GM19463 (cell line): Measurements from ENCODE around the gene GPATCH3.
A peak's percentile ranks its signal among the peaks of the same experiment; 100 is the strongest.
"Not testable (repeated sequence)": the region's sequence is repeated elsewhere in the genome, so short reads cannot be mapped to it uniquely, and the experiment has no call there.

Experiments used
- ATAC-seq: cut with Tn5 transposase; IDR thresholded peaks from one replicate; pipeline ENCODE4 v1.9.1; 2021; ENCODE audit warnings: mild to moderate bottlenecking, moderate library complexity; ENCODE audit not compliant: unreplicated experiment

GPATCH3 gene

DNA sequence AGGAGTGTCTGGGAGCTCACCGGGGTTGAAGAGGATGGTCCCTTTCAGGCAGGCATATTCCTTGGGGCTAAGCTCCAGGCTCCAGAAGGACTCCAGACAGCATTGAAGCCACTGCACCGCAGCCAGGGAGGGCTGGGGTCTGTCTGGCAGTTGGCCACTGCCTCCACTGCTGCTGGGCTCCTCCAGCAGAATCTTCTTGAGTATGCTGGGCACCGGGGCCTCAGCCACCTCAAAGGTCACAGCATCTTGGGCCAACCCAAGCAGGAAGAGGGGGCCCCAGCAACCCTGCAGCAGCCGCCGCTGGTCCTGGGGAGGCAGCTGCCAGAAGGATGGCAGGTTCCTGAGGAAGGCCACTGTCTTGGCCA, 13.1 kb upstream of the GPATCH3 start:
- ATAC-seq: no peak

DNA sequence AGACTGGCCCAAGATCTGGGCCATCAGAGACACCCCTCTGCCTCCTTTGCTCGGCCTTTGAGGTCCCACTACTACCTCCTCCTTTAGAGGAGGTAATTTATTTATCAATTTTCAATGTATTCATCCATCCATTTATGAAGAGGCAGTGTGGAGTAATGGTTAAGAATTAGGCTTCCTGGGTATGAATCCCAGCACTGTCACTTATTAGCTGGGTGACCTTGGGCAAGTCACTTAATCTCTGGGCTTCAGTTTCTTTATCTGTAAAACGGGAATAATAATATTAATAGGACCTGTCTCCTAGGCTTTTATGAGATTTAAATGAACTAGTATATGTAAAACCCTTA, 11.9 kb upstream of the GPATCH3 start:
- ATAC-seq: no peak

GRCh38 chr1:26911399-26912146, 11.3 kb upstream of the GPATCH3 start:
- no peak for ATAC-seq

GRCh38 chr1:26910343-26911160, 10.3 kb upstream of the GPATCH3 start:
- no peak for ATAC-seq

DNA sequence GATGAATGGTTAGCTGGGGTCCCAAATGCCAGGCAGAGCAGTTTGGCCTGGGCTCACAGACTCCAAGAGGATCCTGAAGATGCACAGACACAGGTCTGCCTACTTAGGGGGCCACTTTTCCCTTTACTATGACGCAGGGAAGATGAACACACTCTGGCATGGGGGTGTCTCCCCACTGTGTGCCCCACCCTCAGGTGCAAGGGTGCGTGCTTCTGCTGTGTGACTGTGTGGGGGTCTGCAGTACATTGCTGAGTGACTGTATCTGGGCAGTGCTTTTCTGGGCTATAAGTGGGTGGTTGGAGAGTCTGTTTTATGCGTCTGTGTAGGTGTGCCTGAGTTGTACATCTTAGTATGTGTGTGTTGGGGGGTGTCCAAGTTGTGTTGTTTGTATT, 9.7 kb upstream of the GPATCH3 start:
- ATAC-seq: no peak

- no peak for ATAC-seq
These were observed 7.0 kb upstream of the GPATCH3 start for GRCh38 chr1:26907071-26907917.

DNA sequence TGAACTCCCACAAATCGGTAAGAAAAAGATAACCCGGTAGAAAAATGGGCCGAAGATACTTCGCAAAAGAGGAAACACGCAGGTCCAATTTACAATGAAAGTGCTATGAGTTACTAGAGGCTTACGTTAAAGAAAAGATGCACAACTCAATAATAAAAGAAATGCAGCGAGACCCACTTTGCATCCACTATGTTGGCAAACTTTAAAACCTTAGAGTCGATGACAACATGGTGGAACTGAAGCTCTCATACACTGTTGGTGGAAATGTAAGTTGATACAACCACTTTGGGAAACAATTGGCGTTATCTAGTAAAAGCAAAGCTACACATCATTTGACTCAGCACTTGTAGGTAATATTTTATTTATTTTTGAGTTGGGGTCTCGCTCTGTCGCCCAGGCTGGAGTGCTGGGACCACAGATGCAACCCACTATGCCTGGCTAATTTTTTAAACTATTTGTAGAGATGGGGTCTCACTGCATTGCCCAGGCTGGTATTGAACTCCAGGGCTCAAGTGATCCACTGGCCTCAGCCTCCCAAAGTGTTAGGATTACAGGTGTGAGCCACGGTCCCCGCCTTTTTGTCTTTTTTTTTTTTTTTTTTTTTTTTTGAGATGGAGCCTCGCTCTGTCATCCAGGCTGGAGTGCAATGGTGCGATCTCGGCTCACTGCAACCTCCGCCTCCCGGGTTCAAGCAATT, 696 bp upstream of the GPATCH3 start:
- ATAC-seq: no peak

DNA sequence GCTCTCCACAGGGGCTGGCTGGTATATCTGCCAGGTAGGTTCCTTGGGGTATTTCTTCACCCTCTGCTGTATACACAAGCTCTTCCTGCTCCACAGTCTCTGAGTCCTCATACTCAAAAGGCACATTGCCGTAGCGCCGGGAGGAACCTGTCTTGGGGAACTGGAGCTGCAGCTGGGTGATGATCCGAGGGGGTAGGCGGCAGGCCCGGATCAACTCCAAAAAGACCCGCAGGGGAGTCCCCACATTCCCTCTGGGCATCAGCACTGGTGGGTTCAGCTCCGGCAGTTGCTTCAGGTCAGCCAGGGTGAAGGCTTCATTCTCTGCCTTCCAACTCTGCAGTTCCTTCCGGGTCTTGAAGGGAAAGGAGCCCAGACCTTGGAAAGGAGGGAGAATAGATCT, 2.9 kb downstream of the GPATCH3 start:
- no peak for ATAC-seq

DNA sequence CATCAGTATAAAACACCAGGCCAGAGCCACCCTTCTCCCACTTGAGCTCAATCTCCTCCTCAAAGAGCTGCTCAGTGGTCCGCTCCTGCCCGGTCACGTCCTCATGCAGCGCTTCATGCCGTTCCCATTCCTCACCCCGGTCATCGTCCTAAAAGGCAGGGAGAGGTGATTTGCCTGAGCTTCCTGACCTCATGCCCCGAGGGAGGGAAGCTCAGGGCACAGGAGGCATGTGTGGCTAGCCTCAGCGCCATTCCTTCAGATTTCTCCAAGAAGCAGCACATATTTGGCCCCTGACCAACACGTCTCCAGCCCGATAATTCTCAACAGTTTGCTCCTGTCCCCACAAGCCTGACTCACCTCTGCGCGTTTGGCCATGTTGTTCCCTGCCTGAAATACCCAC, 6.0 kb downstream of the GPATCH3 start:
- ATAC-seq: no peak

GRCh38 chr1:26890467-26890796, 9.8 kb downstream of the GPATCH3 start:
- peak; percentile 17 for ATAC-seq

GRCh38 chr1:26889551-26890466, 10.5 kb downstream of the GPATCH3 start, which contains the start of gene GPN2:
TSS of gene GPN2 (minus strand) at chr1:26890283. CDS start at chr1:26890096, 187 bp downstream.
- ATAC-seq: peak; percentile 85

DNA sequence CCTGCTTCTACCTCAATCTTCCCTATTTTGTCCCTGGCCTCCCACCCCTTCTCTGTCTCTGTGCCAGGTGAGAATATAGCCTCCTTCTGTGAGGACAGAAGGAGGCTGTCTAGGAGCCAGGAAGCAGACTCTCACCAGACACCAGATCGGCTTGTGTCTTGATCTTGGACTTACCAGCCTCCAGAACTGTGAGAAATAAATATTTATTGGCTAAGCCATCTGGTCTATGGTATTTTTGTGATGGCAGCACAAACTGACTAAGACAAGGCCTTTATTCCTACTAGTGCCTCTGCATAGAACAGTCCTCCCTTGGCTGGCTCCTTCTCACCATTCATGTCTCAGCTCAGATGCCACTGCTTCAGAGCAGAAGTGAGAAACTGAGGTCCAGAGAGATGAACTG, 12.0 kb downstream of the GPATCH3 start:
- no peak for ATAC-seq

DNA sequence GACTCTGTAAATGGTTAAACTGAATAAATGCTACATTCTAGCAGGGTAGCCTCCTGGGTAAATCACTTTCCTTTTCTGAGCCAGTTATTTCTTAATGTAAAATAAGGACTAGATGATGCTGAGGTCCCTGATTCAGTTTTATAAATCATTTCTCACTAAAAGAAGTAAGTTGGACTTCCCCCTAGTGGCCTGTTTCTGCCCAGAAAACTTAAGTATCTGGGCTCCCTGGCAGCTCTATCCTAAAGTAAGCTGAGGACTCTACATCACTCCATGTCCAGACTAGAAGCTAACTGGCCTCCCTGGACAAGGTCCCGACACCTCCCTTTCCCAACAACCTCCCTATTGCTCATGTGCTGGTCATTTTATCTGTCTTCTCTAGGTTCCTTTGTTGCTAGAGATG, 13.1 kb downstream of the GPATCH3 start:
- no peak for ATAC-seq

DNA sequence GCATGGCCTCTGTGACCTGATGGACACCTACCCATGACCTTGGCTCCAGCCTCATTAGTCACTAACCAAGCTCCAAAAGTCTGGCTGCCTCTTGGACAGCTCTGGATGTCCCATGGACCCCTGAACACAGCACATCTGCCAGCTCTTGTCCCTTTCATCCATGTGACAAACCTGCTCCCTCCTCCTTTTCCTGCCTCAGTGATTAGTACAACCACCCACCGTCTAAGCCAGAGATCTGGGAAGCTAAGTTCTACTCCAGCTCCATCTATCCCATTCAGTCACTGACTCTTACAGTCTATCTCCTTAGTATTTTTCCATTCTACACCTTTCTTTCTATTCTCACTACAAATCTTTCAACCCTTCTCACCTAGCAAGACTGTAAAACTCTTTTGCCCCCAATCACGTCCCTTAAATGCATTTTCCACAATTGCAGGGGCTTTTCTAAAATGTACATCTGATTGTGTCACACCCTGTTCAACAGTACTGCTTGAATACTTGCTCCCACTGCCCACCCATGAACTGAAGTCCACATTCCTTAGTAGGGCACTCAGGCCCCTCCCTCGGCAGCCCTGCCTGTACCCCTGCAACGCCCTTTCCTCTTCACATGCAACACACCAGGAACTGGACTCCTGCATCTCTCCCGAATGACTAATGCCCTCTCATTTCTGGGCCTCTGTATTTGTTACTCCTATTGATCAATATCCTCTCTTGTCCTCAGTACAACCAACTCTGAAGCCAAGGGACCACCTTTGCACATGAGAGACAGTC, 17.4 kb downstream of the GPATCH3 start:
- ATAC-seq: no peak

DNA sequence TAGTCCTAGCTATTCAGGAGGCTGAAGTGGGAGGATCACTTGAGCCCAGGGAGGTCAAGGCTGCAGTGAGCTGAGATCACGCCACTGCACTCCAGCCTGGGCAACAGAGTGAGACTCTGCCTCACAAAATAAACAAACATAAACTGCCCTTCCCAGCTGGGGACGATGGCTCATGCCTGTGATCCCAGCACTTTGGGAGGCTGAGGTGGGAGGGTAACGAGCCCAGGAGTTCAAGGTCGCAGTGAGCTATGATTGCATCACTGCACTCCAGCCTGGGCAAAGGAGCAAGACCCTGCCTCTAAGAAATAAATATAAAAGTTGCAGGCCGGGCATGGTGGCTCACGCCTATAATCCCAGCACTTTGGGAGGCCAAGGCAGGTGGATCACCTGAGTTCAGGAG, 18.7 kb downstream of the GPATCH3 start:
- ATAC-seq: not testable (repeated sequence)

GRCh38 chr1:26879793-26880192, 20.5 kb downstream of the GPATCH3 start:
- ATAC-seq: no peak

GRCh38 chr1:26877326-26877725, 22.9 kb downstream of the GPATCH3 start:
- no peak for ATAC-seq

- no peak for ATAC-seq
These were observed 25.4 kb downstream of the GPATCH3 start for GRCh38 chr1:26874896-26875295.

DNA sequence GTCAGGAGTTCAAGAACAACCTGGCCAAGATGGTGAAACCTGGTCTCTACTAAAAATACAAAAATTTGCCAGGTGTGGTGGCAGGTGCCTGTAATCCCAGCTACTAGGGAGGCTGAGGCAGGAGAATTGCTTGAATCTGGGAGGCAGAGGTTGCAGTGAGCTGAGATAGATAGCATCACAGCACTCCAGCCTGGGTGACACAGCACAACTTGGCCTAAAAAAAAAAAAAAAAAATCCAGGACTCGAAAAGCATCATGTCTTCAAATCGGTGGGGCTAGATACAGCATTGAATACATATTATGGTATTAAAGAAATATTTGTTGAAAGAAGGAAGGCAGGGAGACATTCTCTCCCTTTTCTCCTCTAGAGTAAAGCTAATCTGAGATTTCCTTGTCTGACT, 27.2 kb downstream of the GPATCH3 start:
- not testable (repeated sequence) for ATAC-seq
